NCI-H2171 (cell line): Measurements from ENCODE around the gene GAL3ST3.
A peak's percentile ranks its signal among the peaks of the same experiment; 100 is the strongest.
"Not testable (repeated sequence)": the region's sequence is repeated elsewhere in the genome, so short reads cannot be mapped to it uniquely, and the experiment has no call there.

Experiments used
- DNase-seq: peaks from one replicate; lab custom pipeline; 2025; lab: John Stamatoyannopoulos, UW

Gene GAL3ST3

GRCh38 chr11:66044757-66045156 is 4.2 kb downstream of the GAL3ST3 start:
- DNase-seq, result no peak

GRCh38 chr11:66042996-66043906 is 5.7 kb downstream of the GAL3ST3 start:
- DNase-seq, result no peak

- DNase-seq, result no peak
Observed at GRCh38 chr11:66042227-66042995, 6.5 kb downstream of the GAL3ST3 start.

GRCh38 chr11:66039765-66040164 is 9.2 kb downstream of the GAL3ST3 start:
- DNase-seq, result no peak

GRCh38 chr11:66037327-66037726 is 11.6 kb downstream of the GAL3ST3 start:
- no peak for DNase-seq

GRCh38 chr11:66036334-66036710 is 12.6 kb downstream of the GAL3ST3 start:
- DNase-seq, result no peak

- DNase-seq, result peak; percentile 24
Observed at GRCh38 chr11:66035653-66036333, 13.2 kb downstream of the GAL3ST3 start.

- DNase-seq, result no peak
Observed at GRCh38 chr11:66032957-66033735, 15.8 kb downstream of the GAL3ST3 start.

GRCh38 chr11:66026017-66026529 is 22.9 kb downstream of the GAL3ST3 start, which contains the start of gene CATSPER1:
Gene CATSPER1, minus strand, starts transcription at chr11:66026479. Its CDS starts 100 bp downstream, at chr11:66026379.
- DNase-seq, result no peak

- DNase-seq, result not testable (repeated sequence)
Observed at GRCh38 chr11:66023186-66023440, 25.8 kb downstream of the GAL3ST3 start.

- peak; percentile 50 for DNase-seq
Observed at GRCh38 chr11:66022401-66023185, 26.4 kb downstream of the GAL3ST3 start.

GRCh38 chr11:66020618-66021357 is 28.2 kb downstream of the GAL3ST3 start:
- DNase-seq, result no peak

- no peak for DNase-seq
Observed at GRCh38 chr11:66020212-66020611, 28.7 kb downstream of the GAL3ST3 start.

GRCh38 chr11:66017321-66017720 is 31.6 kb downstream of the GAL3ST3 start:
- no peak for DNase-seq

- no peak for DNase-seq
Observed at GRCh38 chr11:66016793-66017177, 32.2 kb downstream of the GAL3ST3 start.

- DNase-seq, result no peak
Observed at GRCh38 chr11:66015936-66016792, 32.8 kb downstream of the GAL3ST3 start.

GRCh38 chr11:66015454-66015881 is 33.5 kb downstream of the GAL3ST3 start:
- DNase-seq, result no peak

- DNase-seq, result no peak
Observed at GRCh38 chr11:66014804-66015453, 34.0 kb downstream of the GAL3ST3 start.

- no peak for DNase-seq
Observed at GRCh38 chr11:66013762-66014100, 35.2 kb downstream of the GAL3ST3 start.
